GM19372 (cell line): ENCODE results near the gene CGB7.
"Not testable (repeated sequence)": the region's sequence is repeated elsewhere in the genome, so short reads cannot be mapped to it uniquely, and the experiment has no call there.

Experiments
- ATAC-seq: cut with Tn5 transposase; IDR thresholded peaks from one replicate; pipeline ENCODE4 v1.9.1; 2021; ENCODE audit warnings: mild to moderate bottlenecking, low read depth, moderate library complexity; ENCODE audit not compliant: unreplicated experiment

Gene CGB7

GRCh38 chr19:49043548-49043947 is 14.0 kb downstream of the CGB7 start, which contains the start of gene CGB5:
CGB5 (plus strand) TSS chr19:49043848; CDS start chr19:49044210, 362 bp downstream.
- ATAC-seq: not testable (repeated sequence)

- not testable (repeated sequence) for ATAC-seq
These were observed 14.9 kb downstream of the CGB7 start for GRCh38 chr19:49042666-49043065.

GRCh38 chr19:49042177-49042576 is 15.4 kb downstream of the CGB7 start:
- ATAC-seq: no peak

- ATAC-seq: not testable (repeated sequence)
These were observed 17.8 kb downstream of the CGB7 start for GRCh38 chr19:49039736-49040135.

GRCh38 chr19:49038557-49039276 is 18.8 kb downstream of the CGB7 start:
- not testable (repeated sequence) for ATAC-seq

GRCh38 chr19:49038111-49038510 is 19.4 kb downstream of the CGB7 start:
- not testable (repeated sequence) for ATAC-seq

- ATAC-seq: not testable (repeated sequence)
These were observed 20.7 kb downstream of the CGB7 start, which contains the start of gene CGB1 for GRCh38 chr19:49036815-49037214. CGB1 (minus strand) TSS chr19:49036895; CDS start chr19:49036711, 184 bp downstream.

GRCh38 chr19:49031642-49032301 is 25.8 kb downstream of the CGB7 start, which contains the start of gene CGB2:
CGB2 (plus strand) TSS chr19:49031890; CDS start chr19:49032096, 206 bp downstream.
- ATAC-seq: not testable (repeated sequence)

GRCh38 chr19:49030323-49030722 is 27.2 kb downstream of the CGB7 start:
- ATAC-seq: not testable (repeated sequence)

- not testable (repeated sequence) for ATAC-seq
These were observed 27.8 kb downstream of the CGB7 start for GRCh38 chr19:49029749-49030148.

GRCh38 chr19:49028686-49029085 is 28.9 kb downstream of the CGB7 start:
- ATAC-seq: not testable (repeated sequence)

GRCh38 chr19:49025599-49025998 is 31.9 kb downstream of the CGB7 start:
- ATAC-seq: not testable (repeated sequence)

- ATAC-seq: not testable (repeated sequence)
These were observed 32.5 kb downstream of the CGB7 start for GRCh38 chr19:49025088-49025487.

GRCh38 chr19:49024233-49024632 is 33.3 kb downstream of the CGB7 start, which contains the start of gene CGB3:
CGB3 (minus strand) TSS chr19:49024333; CDS start chr19:49023971, 362 bp downstream.
- ATAC-seq: not testable (repeated sequence)

- no peak for ATAC-seq
These were observed 35.4 kb downstream of the CGB7 start for GRCh38 chr19:49022116-49022515.

- no peak for ATAC-seq
These were observed 36.3 kb downstream of the CGB7 start for GRCh38 chr19:49020931-49021895.

- ATAC-seq: no peak
These were observed 37.2 kb downstream of the CGB7 start for GRCh38 chr19:49020342-49020741.

GRCh38 chr19:49019242-49019932 is 38.2 kb downstream of the CGB7 start:
- no peak for ATAC-seq

GRCh38 chr19:49018388-49019241 is 38.9 kb downstream of the CGB7 start:
- ATAC-seq: not testable (repeated sequence)
